ENCODE measurements around the gene DTX1. TPM values are rescaled to one million over a fixed set of nuclear protein-coding genes. Genes with fewer than 3 reads are reported as not detected.
A peak's percentile ranks its signal among the peaks of the same experiment; 100 is the strongest.

DTX1 gene
- total and polyA plus RNA-seq, 2 donors (not counting 1 experiment from before 2014, with no cell fraction given), result 47.0 to 49.5 TPM

GRCh38 chr12:113087193-113087592 is 30.7 kb downstream of the DTX1 start:
- CTCF ChIA-PET, result interaction anchor here (0.9 to 1.3 kb wide), 8 partner anchors 8 to 62 kb away, joined by 3 to 8 read pairs (median 4); partner anchors contain the start of gene CFAP73
- POLR2A ChIA-PET, result interaction anchor here (0.6 to 1.2 kb wide), 5 partner anchors 20 to 43 kb away, joined by 3 to 7 read pairs (median 4); no protein-coding TSS in a partner anchor
- H3K4me3 ChIP-seq (ENCODE audit: control extremely low read depth in 1 of 5, extremely low read depth in 1 of 5, insufficient read depth in 1 of 5, low read depth in 2 of 5, low read length in 4 of 5), result peak overlapping the region in 2 of 5 experiments; percentile 5 to 16
- peak overlapping the region; percentile 76 to 85 for H3K27ac ChIP-seq (ENCODE audit: low read length in 2 of 2)
- Mint-ChIP-seq H3K9me3 (ENCODE audit: insufficient read depth) (no peaks in the 10 kb centered on the region), H3K27ac (peak overlapping the region; percentile 86), H3K4me3 (peak overlapping the region; percentile 74), H3K27me3 (no peaks in the 10 kb centered on the region), H3K4me1 (peaks cover 87% of the 10 kb centered on the region)
- H3K9me3 ChIP-seq (ENCODE audit: control extremely low read depth in 1 of 3, control insufficient read depth in 2 of 3, insufficient read depth in 1 of 3, low read length in 2 of 3), result no peaks in the 10 kb centered on the region
- peak; percentile 55 for ATAC-seq (ENCODE audit: low read depth)
- H3K36me3 ChIP-seq (replicated peaks in 1 of 2; ENCODE audit: control extremely low read depth in 1 of 2, control insufficient read depth in 1 of 2, extremely low read depth in 1 of 2, insufficient read depth in 2 of 2, low read length in 1 of 2), result peaks cover 1 to 8% of the 10 kb centered on the region in 2 experiments
- H3K9ac ChIP-seq (ENCODE audit: low read length), result peak overlapping the region; percentile 43
- peaks cover 97 to 98% of the 10 kb centered on the region in 2 donors for H3K4me1 ChIP-seq (ENCODE audit: control insufficient read depth in 2 of 2, insufficient read depth in 2 of 2, low read length in 2 of 2)
- H4K20me1 ChIP-seq (ENCODE audit: control insufficient read depth, insufficient read depth, low read length, poor library complexity, severe bottlenecking), result no peaks in the 10 kb centered on the region
- peak; percentile 72 for DNase-seq
- no peaks in the 10 kb centered on the region for H3K27me3 ChIP-seq (replicated peaks in 1 of 4; ENCODE audit: control extremely low read depth in 1 of 4, control insufficient read depth in 3 of 4, insufficient read depth in 4 of 4, low read length in 3 of 4)
- WGBS (ENCODE audit: insufficient coverage), result 7% methylated on average over 4 of the region's 5 CpGs
- H2AFZ ChIP-seq (ENCODE audit: insufficient read depth, low read depth, low read length, poor library complexity, severe bottlenecking), result peak overlapping the region; percentile 11
- H3K4me2 ChIP-seq (replicated peaks; ENCODE audit: low read depth, low read length, poor library complexity, severe bottlenecking), result peak overlapping the region; percentile 77
- peaks cover 46% of the 10 kb centered on the region for H3K79me2 ChIP-seq (ENCODE audit: control insufficient read depth, insufficient read depth, low read length)
- TF ChIP-seq, protein P1, sequence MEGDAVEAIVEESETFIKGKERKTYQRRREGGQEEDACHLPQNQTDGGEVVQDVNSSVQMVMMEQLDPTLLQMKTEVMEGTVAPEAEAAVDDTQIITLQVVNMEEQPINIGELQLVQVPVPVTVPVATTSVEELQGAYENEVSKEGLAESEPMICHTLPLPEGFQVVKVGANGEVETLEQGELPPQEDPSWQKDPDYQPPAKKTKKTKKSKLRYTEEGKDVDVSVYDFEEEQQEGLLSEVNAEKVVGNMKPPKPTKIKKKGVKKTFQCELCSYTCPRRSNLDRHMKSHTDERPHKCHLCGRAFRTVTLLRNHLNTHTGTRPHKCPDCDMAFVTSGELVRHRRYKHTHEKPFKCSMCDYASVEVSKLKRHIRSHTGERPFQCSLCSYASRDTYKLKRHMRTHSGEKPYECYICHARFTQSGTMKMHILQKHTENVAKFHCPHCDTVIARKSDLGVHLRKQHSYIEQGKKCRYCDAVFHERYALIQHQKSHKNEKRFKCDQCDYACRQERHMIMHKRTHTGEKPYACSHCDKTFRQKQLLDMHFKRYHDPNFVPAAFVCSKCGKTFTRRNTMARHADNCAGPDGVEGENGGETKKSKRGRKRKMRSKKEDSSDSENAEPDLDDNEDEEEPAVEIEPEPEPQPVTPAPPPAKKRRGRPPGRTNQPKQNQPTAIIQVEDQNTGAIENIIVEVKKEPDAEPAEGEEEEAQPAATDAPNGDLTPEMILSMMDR (IDR thresholded peaks at IDR 0.05), result no peak
- no peak for TF ChIP-seq EZH2 (IDR thresholded peaks at IDR 0.05; ENCODE audit: borderline replicate concordance, insufficient read depth, low read depth, low read length, poor library complexity, severe bottlenecking)
- intact Hi-C loops (cut with micrococcal nuclease), result no loop called here

- H3K79me2 ChIP-seq (ENCODE audit: control insufficient read depth, insufficient read depth, low read length), result peaks cover 38% of the 10 kb centered on the region
- H3K27ac ChIP-seq (ENCODE audit: low read length in 2 of 2), result peak overlapping the region; percentile 76 to 85
- no peak overlapping the region for H3K9ac ChIP-seq (ENCODE audit: low read length)
- peaks cover 99 to 100% of the 10 kb centered on the region in 2 donors for H3K4me1 ChIP-seq (ENCODE audit: control insufficient read depth in 2 of 2, insufficient read depth in 2 of 2, low read length in 2 of 2)
- intact Hi-C loops (cut with micrococcal nuclease), result no loop called here
- H3K4me2 ChIP-seq (replicated peaks; ENCODE audit: low read depth, low read length, poor library complexity, severe bottlenecking), result peak overlapping the region; percentile 77
- DNase-seq (no peak), ATAC-seq (ENCODE audit: low read depth) (no peak)
- H3K4me1 Mint-ChIP-seq, result peaks cover 92% of the 10 kb centered on the region
- no peak overlapping the region for H3K4me3 ChIP-seq (ENCODE audit: control extremely low read depth in 1 of 5, extremely low read depth in 1 of 5, insufficient read depth in 1 of 5, low read depth in 2 of 5, low read length in 4 of 5)
- no peak overlapping the region for H2AFZ ChIP-seq (ENCODE audit: insufficient read depth, low read depth, low read length, poor library complexity, severe bottlenecking)
- H3K36me3 ChIP-seq (replicated peaks in 1 of 2; ENCODE audit: control extremely low read depth in 1 of 2, control insufficient read depth in 1 of 2, extremely low read depth in 1 of 2, insufficient read depth in 2 of 2, low read length in 1 of 2), result peaks cover 1% of the 10 kb centered on the region in 2 experiments
- ChIA-PET POLR2A (interaction anchor here (1.0 to 1.2 kb wide), 3 partner anchors 38 to 84 kb away, joined by 3 to 7 read pairs (median 6); no protein-coding TSS in a partner anchor), CTCF (interaction anchor here (1.0 to 14.5 kb wide), 6 partner anchors 9 to 40 kb away, joined by 3 to 359 read pairs (median 4); partner anchors contain the start of gene DTX1)
- H3K9me3 ChIP-seq (ENCODE audit: control extremely low read depth in 1 of 3, control insufficient read depth in 2 of 3, insufficient read depth in 1 of 3, low read length in 2 of 3), result no peaks in the 10 kb centered on the region
- 73% methylated on average over 3 of the region's 3 CpGs for WGBS (ENCODE audit: insufficient coverage)
- no peaks in the 10 kb centered on the region for H3K27me3 Mint-ChIP-seq
- no peak for TF ChIP-seq EZH2 (IDR thresholded peaks at IDR 0.05; ENCODE audit: borderline replicate concordance, insufficient read depth, low read depth, low read length, poor library complexity, severe bottlenecking)
- TF ChIP-seq, protein P1 (IDR thresholded peaks at IDR 0.05), result no peak
- H3K27ac Mint-ChIP-seq, result peak overlapping the region; percentile 73
- no peaks in the 10 kb centered on the region for H3K9me3 Mint-ChIP-seq (ENCODE audit: insufficient read depth)
- H3K27me3 ChIP-seq (replicated peaks in 1 of 4; ENCODE audit: control extremely low read depth in 1 of 4, control insufficient read depth in 3 of 4, insufficient read depth in 4 of 4, low read length in 3 of 4), result no peaks in the 10 kb centered on the region
- H4K20me1 ChIP-seq (ENCODE audit: control insufficient read depth, insufficient read depth, low read length, poor library complexity, severe bottlenecking), result no peaks in the 10 kb centered on the region
- H3K4me3 Mint-ChIP-seq, result peak overlapping the region; percentile 41
Measured at GRCh38 chr12:113088037-113088436, 31.5 kb downstream of the DTX1 start.
